ENCODE data around the gene FATE1.

The FATE1 gene

DNA sequence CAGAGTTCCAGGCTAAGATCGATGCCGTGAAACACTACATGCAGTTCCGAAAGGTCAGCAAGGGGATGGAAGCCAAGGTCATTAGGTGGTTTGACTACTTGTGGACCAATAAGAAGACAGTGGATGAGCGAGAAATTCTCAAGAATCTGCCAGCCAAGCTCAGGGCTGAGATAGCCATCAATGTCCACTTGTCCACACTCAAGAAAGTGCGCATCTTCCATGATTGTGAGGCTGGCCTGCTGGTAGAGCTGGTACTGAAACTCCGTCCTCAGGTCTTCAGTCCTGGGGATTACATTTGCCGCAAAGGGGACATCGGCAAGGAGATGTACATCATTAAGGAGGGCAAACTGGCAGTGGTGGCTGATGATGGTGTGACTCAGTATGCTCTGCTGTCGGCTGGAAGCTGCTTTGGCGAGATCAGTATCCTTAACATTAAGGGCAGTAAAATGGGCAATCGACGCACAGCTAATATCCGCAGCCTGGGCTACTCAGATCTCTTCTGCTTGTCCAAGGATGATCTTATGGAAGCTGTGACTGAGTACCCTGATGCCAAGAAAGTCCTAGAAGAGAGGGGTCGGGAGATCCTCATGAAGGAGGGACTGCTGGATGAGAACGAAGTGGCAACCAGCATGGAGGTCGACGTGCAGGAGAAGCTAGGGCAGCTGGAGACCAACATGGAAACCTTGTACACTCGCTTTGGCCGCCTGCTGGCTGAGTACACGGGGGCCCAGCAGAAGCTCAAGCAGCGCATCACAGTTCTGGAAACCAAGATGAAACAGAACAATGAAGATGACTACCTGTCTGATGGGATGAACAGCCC is 28.0 kb downstream of the FATE1 start:
- DNase-seq = no peak

DNA sequence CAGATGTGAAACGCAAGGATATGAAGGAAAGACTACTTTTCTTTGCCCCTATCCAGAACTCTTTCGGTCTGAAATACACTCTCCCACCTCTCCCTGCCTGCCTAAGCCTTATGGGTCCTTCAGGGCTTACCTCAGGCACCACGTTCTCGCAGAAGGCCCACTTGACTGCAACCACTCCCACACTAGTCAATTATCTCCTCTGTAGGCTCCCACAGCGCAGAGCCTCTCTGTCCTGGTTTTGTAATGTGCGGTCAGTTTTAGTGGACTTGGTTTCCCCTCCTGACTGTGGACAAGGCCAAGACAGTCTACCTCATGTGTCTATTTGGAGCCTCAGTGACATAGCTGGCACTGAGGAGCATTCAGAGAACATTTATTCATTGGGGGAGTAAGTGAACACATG is 29.8 kb downstream of the FATE1 start:
- no peak for DNase-seq

DNA sequence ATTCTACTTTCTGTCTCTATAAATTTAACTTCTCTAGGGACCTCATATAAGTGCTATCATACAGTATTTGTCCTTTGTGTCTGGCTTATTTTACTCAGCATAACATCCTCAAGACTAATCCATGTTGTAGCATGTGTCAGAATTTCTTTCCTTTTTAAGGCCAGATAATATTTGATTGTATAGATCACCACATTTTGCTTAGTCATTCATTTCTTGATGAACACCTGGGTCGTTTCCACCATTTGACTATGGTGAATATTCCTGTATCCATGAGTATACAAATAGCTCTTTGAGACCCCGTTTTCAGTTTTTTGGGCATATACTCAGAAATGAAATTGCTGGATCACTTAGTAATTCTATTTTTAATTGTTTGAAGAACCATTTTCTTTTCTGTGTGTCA is 30.7 kb downstream of the FATE1 start:
- no peak for DNase-seq

DNA sequence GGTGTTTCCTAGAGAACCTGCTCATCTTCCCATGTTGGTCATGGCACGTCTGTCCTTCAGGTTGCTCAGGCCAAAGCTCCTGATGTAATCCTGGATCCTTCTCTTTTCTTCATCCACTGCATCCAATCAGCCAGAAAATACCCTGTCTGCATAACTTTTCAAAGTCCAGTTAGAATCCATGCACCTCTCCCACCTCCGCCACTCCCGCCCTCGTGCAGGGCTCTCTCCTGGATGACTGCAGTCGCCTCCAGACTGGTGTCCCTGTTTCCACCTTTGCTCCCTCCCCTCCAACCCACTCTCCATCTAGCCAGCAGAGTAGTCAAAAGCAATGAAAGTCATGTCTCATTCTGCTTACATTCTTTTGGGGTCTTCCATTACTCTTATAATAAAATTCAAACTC is 34.7 kb downstream of the FATE1 start:
- no peak for DNase-seq

DNA sequence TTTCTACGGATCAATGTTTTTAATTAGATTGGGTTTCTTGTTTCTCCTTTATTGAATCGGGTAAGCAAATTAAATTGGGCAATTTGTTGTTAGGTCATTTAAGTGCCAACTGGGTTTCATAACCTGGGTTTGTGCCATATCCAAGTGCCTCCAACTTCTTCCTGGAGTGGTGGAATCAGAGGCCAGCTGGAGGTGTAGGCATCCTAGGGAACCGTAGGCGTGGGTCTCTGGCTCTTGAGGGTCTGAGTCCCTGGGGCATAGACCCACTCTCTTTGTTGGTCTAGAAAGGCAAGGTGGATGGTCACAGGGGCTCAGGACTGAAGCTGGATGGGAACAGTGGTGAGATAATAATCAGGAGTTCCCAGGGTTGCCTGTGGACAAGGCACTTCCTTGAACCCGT is 37.0 kb downstream of the FATE1 start:
- DNase-seq = no peak

DNA sequence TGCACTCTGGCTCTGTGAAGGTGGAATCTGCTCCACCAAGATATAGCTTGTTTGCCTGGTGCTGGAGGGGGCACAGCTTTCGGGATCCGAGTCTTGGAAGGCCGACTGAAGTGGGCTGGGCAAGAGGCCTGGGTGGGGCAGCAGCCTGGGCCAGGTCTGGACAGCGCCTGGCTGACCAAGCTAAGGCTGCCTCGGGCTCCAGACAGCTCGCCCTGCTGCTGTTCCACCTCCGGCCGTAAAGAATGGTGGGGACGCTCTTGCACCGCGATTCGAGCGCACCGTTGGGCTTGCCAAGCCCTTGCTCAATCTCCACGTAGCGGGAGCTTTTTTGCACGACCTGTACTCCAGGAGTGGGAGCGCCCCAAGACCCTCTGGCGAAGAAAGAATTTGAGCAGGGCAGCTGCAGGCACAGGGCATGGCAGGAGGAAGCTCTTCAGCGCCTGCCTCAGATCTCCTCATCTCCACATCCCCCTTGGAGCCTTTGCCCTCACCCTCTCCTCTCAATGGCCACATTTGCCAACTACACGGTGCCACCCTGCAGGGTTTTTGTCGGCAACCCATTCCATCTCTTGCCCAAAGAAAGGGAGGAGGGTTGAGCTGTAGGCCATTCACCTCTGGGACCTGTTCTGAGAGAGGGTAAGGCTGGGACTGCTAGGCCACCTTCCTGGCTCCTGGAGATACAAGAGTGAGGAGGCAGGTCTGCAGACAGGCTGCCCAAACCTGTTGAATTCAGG is 37.6 kb downstream of the FATE1 start:
- peak; percentile 39 for DNase-seq

DNA sequence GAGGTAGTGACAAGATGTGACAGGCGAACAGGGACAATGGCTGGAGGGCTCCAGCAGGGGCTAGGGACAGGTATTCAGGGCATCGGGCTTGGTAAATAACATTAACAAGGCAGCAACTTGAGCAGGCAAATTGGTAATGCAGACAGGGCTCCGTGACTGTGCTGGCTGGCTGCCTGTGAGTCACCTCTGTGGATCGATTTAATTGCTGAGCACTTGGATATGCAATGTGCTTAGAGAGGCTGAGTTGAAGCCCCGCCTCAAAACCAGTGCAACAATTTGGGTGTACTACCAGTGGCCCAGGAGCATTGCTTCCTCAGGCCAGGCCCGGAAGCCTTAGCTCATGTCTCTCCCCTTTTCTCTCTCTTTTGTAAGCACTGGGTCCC is 38.2 kb downstream of the FATE1 start:
- DNase-seq = peak; percentile 73

DNA sequence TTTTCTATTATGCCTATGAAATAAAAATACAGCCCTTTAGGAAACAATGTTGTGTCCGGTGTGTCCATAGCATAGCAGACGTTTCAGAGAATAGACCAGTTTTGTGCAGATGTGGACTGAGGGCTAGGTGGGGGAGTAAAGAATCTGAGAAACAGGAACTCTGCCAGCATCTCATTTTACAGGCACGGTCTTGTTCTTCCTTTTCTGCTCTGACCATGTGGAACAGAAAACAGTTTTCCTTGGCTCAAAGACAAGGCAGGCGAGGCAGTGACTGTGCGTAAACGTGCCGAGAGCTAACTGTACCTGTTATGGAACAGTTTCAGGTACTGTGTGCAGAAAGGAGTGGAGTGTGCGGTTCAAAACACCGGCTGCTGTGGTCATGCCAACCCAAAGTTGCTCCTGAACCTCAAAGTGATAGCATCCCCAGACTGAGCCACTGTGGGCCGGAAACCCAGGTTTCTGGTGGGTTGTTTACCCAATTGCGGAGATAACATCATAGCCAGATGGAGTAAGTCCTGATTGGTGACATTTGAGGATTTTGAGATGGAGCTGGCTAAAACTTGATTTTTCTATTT is 38.9 kb downstream of the FATE1 start:
- no peak for DNase-seq

DNA sequence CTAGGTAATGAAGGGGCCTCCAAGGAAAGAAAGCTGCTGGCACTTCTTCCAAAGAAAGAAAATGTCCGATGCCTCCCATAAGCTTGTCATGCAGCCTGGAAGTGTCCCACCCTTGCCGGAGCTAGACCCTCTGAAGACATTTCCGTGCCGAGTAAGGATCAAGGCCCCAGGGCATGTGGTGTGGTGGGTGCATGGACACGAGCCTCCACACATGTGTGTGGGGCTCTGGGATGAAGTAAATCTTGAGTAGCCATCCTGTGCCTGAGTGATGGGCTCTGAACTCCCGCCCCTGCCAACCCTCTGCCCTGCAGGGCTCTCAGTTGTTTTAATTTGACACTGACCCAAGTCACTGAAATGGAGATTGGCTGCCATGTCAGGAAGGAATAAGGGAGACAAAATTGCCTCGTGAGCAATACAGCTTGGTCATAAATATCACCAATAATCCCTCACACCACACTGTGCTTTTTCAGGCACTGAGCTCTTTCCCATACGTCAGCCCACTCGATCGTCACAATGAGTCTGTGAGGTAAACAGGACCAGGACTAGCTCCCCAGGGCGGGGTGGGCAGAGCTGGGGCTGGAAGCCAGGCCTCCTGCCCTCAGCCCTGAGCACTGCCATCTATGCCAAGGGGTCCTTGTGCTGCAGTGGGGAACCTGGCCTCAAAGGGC is 43.3 kb downstream of the FATE1 start:
- DNase-seq = no peak

DNA sequence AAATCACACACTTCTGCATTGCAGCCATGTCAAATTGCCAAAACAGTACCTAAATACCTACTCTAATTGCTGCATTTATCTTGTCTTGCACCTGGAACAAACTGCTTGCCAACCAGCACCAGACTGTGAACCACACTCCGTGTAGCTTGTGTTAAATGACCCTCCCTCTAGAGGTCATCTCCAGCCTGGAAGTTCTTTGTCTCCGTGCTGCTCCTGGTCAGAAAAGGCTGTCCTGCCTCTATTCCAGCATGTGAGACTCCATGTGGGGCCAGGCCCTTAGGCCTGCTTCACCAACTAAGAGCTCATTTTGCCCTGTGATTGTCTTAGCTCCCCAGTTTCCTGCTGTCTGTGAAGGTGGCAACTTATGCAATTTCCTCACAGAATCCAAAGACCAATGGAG is 47.0 kb downstream of the FATE1 start:
- DNase-seq = no peak

DNA sequence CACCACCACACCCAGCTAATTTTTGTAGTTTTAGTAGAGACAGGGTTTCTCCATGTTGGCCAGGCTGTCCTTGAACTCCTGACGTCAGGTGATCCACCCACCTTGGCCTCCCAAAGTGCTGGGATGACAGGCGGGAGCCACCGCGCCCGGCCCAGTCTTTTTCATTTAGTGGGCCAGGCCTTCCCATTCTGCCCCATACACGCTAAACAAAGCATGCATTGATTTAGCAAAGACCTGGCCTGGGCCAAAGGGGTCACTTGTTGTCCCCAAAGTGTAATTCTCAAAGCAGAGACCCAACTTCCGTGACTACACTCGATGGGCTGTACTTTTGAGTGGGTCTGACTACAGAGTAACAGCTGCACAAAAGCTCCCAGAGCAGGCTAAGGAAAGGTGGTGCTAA is 47.9 kb downstream of the FATE1 start:
- no peak for DNase-seq

DNA sequence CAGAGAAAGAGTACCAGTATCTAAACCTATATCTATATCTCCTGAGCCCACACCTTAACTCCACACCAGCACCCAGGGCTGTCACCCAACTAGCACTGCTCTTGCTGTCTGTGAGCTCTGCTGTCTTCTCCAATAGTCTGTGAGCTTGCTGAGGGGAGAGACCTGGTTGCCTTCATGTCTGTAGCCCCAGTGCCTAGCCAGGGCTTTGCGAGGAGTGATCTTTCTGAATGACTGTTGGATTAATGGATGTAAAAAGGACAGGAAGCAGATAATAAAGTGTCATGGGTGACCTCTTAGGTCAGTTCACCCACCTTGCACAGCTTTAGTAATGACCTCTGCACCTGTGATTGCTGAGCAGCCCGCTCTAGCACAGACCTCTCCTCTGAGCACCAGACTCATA is 49.2 kb downstream of the FATE1 start:
- no peak for DNase-seq

DNA sequence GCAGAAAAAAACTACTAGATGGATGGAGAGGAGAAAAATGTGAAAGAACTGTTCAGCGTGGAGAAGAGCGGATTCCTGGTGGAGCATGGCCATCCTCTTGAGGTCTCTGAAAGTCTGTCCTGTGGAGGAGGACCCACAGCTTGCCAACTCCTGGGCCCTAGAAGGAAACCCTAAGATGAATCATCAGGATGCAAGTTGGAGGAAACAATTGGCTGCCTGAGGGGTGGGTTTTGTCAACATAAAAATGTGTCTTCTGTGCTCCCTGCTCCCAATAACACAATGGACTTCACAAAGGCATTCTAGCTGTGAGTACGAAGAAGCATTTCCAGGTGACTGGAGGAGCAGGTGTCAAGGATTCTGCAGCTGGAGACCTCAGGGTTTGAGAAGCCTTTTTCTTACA is 55.9 kb downstream of the FATE1 start:
- no peak for DNase-seq
